Endothelial cell of umbilical vein (primary cell): Measurements from ENCODE around the gene NLGN4Y. TPM values are rescaled to one million over a fixed set of nuclear protein-coding genes. Genes with fewer than 3 reads are reported as not detected.
A peak's percentile ranks its signal among the peaks of the same experiment; 100 is the strongest.

Experiments used
- BruUV-seq: library from RNA; stranded (reverse); fragments of 400-500 nt; replicated peaks from 2 replicates; lab custom pipeline; 2021; lab: Mats Ljungman, UMichigan
- CTCF ChIA-PET: fragments of 300-600, 350-600 bp; sonication (Branson Sonifier 250); formaldehyde crosslinking; loops from one replicate; lab custom pipeline; 2021; ENCODE audit warnings: antibody characterized with exemption, inconsistent platforms; lab: Charles Lee
- POLR2A ChIA-PET: fragments of 300-600, 350-600 bp; sonication (Branson Sonifier 250); formaldehyde crosslinking; loops from one replicate; lab custom pipeline; 2021; ENCODE audit warnings: antibody characterized with exemption, inconsistent platforms; lab: Charles Lee
- DNase-seq: peaks from one replicate; pipeline ENCODE4 v3.0.0-alpha.2; 2011; ENCODE audit warnings: low read depth, low spot score
- FAIRE-seq: peaks from 2 replicates; lab custom pipeline; 2011; peaks lifted over from hg19 to GRCh38; lab: Jason Lieb, UNC
- H2AFZ ChIP-seq: 2 replicates; pipeline ENCODE4 v1.6.0; 2012; ENCODE audit warnings: low read depth, low read length, control low read depth, inconsistent platforms
- H3K27ac ChIP-seq: 2 replicates; pipeline ENCODE4 v1.5.1; 2011; ENCODE audit warnings: low read depth, mild to moderate bottlenecking, control low read depth, low read length, moderate library complexity; ENCODE audit not compliant: insufficient read depth
- H3K27me3 ChIP-seq, 2 experiments: 2 replicates each; pipeline versions ENCODE4 v1.6.0 to v1.6.1; 2011; ENCODE audit warnings: low read length in 2 of 2, mixed read lengths in 1 of 2; ENCODE audit not compliant: control insufficient read depth in 2 of 2, insufficient read depth in 2 of 2
- H3K36me3 ChIP-seq, 2 experiments: 2 replicates in 1 of 2; 3 replicates in 1 of 2; pipeline ENCODE4 v1.5.1; 2011; ENCODE audit warnings: low read length in 2 of 2, mild to moderate bottlenecking in 1 of 2, moderate library complexity in 1 of 2; ENCODE audit not compliant: control insufficient read depth in 2 of 2, insufficient read depth in 2 of 2; ENCODE audit errors: extremely low read depth in 1 of 2
- H3K4me1 ChIP-seq: 3 replicates; pipeline ENCODE4 v1.5.1; 2011; ENCODE audit warnings: mild to moderate bottlenecking, low read length; ENCODE audit not compliant: control insufficient read depth, insufficient read depth; ENCODE audit errors: extremely low read depth
- H3K4me2 ChIP-seq: 2 replicates; pipeline ENCODE4 v1.6.1; 2011; ENCODE audit warnings: low read length, control low read depth, mixed read lengths; ENCODE audit not compliant: insufficient read depth
- H3K4me3 ChIP-seq, 3 experiments: fragments of 200-600 bp in 1 of 3; sonication (generic), shearing (Covaris generic) in 1 of 3; replicated peaks in 1 of 3; 2 replicates each; pipeline ENCODE4 v1.5.1; 2011 to 2016; ENCODE audit warnings: control low read depth in 3 of 3, low read length in 3 of 3, mild to moderate bottlenecking in 2 of 3, inconsistent platforms in 1 of 3, low read depth in 1 of 3, moderate library complexity in 1 of 3; ENCODE audit not compliant: insufficient read depth in 1 of 3
- H3K79me2 ChIP-seq: 2 replicates; pipeline ENCODE4 v1.6.0; 2012; ENCODE audit warnings: low read length, inconsistent platforms; ENCODE audit not compliant: control insufficient read depth, insufficient read depth
- H3K9ac ChIP-seq: replicated peaks from 2 replicates; pipeline ENCODE3; 2011; ENCODE audit warnings: low read length, control low read depth; ENCODE audit not compliant: insufficient read depth; ENCODE audit errors: extremely low read depth
- H3K9me1 ChIP-seq: replicated peaks from 3 replicates; pipeline ENCODE4 v1.6.0; 2011; ENCODE audit warnings: mild to moderate bottlenecking, low read length; ENCODE audit not compliant: control insufficient read depth, insufficient read depth; ENCODE audit errors: extremely low read depth
- H3K9me3 ChIP-seq: replicated peaks from 2 replicates; pipeline ENCODE4 v1.5.1; 2012; ENCODE audit warnings: low read length, inconsistent platforms; ENCODE audit not compliant: control insufficient read depth, insufficient read depth
- H4K20me1 ChIP-seq: replicated peaks from 2 replicates; pipeline ENCODE3; 2011; ENCODE audit warnings: mild to moderate bottlenecking, low read length; ENCODE audit not compliant: control insufficient read depth, insufficient read depth; ENCODE audit errors: extremely low read depth
- EZH2 ChIP-seq: IDR thresholded peaks from 2 replicates; pipeline ENCODE4 v1.6.1; 2012; ENCODE audit warnings: borderline replicate concordance, low read depth, mild to moderate bottlenecking, moderate library complexity, low read length, inconsistent platforms; ENCODE audit not compliant: severe bottlenecking
- FOS ChIP-seq: IDR thresholded peaks from 2 replicates; pipeline ENCODE4 v1.6.1; 2011; ENCODE audit warnings: mild to moderate bottlenecking, low read length, moderate library complexity, borderline replicate concordance; ENCODE audit not compliant: insufficient read depth
- GATA2 ChIP-seq: IDR thresholded peaks from 2 replicates; pipeline ENCODE4 v1.7.0; 2011; ENCODE audit warnings: low read depth, mild to moderate bottlenecking, moderate library complexity, mixed read lengths, low read length; ENCODE audit not compliant: insufficient read length, insufficient read depth
- JUN ChIP-seq: IDR thresholded peaks from 2 replicates; pipeline ENCODE4 v1.6.1; 2011; ENCODE audit warnings: borderline replicate concordance, low read depth; ENCODE audit not compliant: insufficient read length, insufficient read depth
- MAX ChIP-seq: IDR thresholded peaks from 2 replicates; pipeline ENCODE4 v1.6.1; 2011; ENCODE audit not compliant: insufficient read depth, insufficient read length
- MYC ChIP-seq: IDR thresholded peaks from one replicate; pipeline ENCODE4 v1.6.1; 2011; ENCODE audit warnings: mild to moderate bottlenecking, low read depth, low read length
- POLR2A ChIP-seq: IDR thresholded peaks from 2 replicates; pipeline ENCODE4 v1.6.1; 2012; ENCODE audit warnings: low read depth, mild to moderate bottlenecking, control low read depth, low read length
- POLR2AphosphoS5 ChIP-seq: IDR thresholded peaks from 2 replicates; pipeline ENCODE4 v1.6.1; 2012; ENCODE audit warnings: low read depth, mild to moderate bottlenecking, control low read depth, low read length, moderate library complexity; ENCODE audit not compliant: insufficient read depth
- dilution Hi-C: fragments of 300-500 bp; cut with MboI; formaldehyde crosslinking; loops from one replicate; pipeline ENCODE4 v1.15.0; 2019; ENCODE audit warnings: low sequenced_read_pairs; ENCODE audit not compliant: extremely low pct_ligation_motif_present
- intact Hi-C: fragments of 100-400 bp; cut with micrococcal nuclease; formaldehyde crosslinking; loops from one replicate; pipeline ENCODE4 v1.10.0; 2022
- polyA plus RNA-seq, 4 experiments: library from polyadenylated mRNA; depleted of rRNA in 3 of 4; stranded (reverse) in 3 of 4; unstranded in 1 of 4; fragments of >200 nt; gene quantifications; 2 replicates each; pipeline versions ENCODE4 v1.2.1 to v1.2.3, GENCODE V29; 2011 to 2012; ENCODE audit warnings: missing spikeins in 1 of 4
- total RNA-seq: library from RNA; stranded (reverse); gene quantifications from 2 replicates; pipeline ENCODE4 v1.2.3, GENCODE V29; 2021
- TF ChIP-seq, protein P1 (sequence below), 2 donors: IDR thresholded peaks; 1 replicate in 1 of 2; 2 replicates in 1 of 2; pipeline ENCODE4 v1.5.1; 2011; ENCODE audit warnings: low read length in 2 of 2, mild to moderate bottlenecking in 2 of 2, moderate library complexity in 2 of 2, control low read depth in 1 of 2, inconsistent platforms in 1 of 2, low read depth in 1 of 2; ENCODE audit not compliant: insufficient read depth in 1 of 2; ENCODE audit errors: extremely low read depth in 1 of 2

Gene NLGN4Y
- total and polyA plus RNA-seq, 2 donors (not counting 3 experiments of a cell fraction or from before 2014, with no cell fraction given), result 16.0 to 26.6 TPM

GRCh38 chrY:14834103-14835060 is 310.1 kb downstream of the NLGN4Y start:
- DNase-seq (peak; percentile 78), FAIRE-seq (peak; percentile 94)
- Histone ChIP-seq H3K9me3 (no peaks in the 10 kb centered on the region), H3K9ac (peak overlapping the region; percentile 85), H4K20me1 (no peaks in the 10 kb centered on the region), H3K36me3 (peaks cover 0 to 2% of the 10 kb centered on the region in 2 experiments), H2AFZ (peak overlapping the region; percentile 48), H3K4me3 (no peak overlapping the region), H3K4me2 (peak overlapping the region; percentile 61), H3K4me1 (peaks cover 25% of the 10 kb centered on the region), H3K9me1 (no peaks in the 10 kb centered on the region), H3K27ac (peak overlapping the region; percentile 99), H3K27me3 (no peaks in the 10 kb centered on the region), H3K79me2 (no peaks in the 10 kb centered on the region)
- TF ChIP-seq JUN (no peak), EZH2 (no peak), POLR2A (no peak), GATA2 (no peak), POLR2AphosphoS5 (no peak), MAX (no peak), FOS (no peak), MYC (no peak)
- TF ChIP-seq, protein P1, sequence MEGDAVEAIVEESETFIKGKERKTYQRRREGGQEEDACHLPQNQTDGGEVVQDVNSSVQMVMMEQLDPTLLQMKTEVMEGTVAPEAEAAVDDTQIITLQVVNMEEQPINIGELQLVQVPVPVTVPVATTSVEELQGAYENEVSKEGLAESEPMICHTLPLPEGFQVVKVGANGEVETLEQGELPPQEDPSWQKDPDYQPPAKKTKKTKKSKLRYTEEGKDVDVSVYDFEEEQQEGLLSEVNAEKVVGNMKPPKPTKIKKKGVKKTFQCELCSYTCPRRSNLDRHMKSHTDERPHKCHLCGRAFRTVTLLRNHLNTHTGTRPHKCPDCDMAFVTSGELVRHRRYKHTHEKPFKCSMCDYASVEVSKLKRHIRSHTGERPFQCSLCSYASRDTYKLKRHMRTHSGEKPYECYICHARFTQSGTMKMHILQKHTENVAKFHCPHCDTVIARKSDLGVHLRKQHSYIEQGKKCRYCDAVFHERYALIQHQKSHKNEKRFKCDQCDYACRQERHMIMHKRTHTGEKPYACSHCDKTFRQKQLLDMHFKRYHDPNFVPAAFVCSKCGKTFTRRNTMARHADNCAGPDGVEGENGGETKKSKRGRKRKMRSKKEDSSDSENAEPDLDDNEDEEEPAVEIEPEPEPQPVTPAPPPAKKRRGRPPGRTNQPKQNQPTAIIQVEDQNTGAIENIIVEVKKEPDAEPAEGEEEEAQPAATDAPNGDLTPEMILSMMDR (IDR thresholded peaks at IDR 0.05; ENCODE audit: extremely low read depth in 1 of 2, insufficient read depth in 1 of 2, low read depth in 1 of 2, low read length in 2 of 2), result no peak
- dilution Hi-C loops (no loop called here), intact Hi-C loops (loop anchor here (1.0 to 5.0 kb wide), 4 partner anchors 30 to 306 kb away; no protein-coding TSS in a partner anchor)
- ChIA-PET CTCF (no interaction called here), POLR2A (no interaction called here)
- BruUV-seq, result TSS peak; percentile 99
